Ovary (tissue), 3 donors: ENCODE measurements around the gene SYNPO.

Source experiments
- CTCF ChIP-seq, 3 donors: fragments of 450-650 bp in 2 of 3; fragments of 200-600 bp in 1 of 3; IDR thresholded peaks; one replicate each; pipeline versions ENCODE4 v1.5.1 to v1.8.0; 2016 to 2022; ENCODE audit warnings: antibody characterized with exemption in 3 of 3, mild to moderate bottlenecking in 1 of 3
- POLR2A ChIP-seq: fragments of 450-650 bp; IDR thresholded peaks from one replicate; pipeline ENCODE4 v1.6.1; 2017; ENCODE audit warnings: antibody characterized with exemption, mild to moderate bottlenecking, moderate library complexity
- donor health status: DM: no; HTN: no; CAD: no.

- no peak for TF ChIP-seq CTCF (IDR thresholded peaks at IDR 0.05)
- no peak for TF ChIP-seq POLR2A
Measured at GRCh38 chr5:150661086-150661485, 20.6 kb downstream of the SYNPO start, which contains the start of gene MYOZ3.
